Measurements from ENCODE around the gene TTC27.
"Not testable (repeated sequence)": the region's sequence is repeated elsewhere in the genome, so short reads cannot be mapped to it uniquely, and the experiment has no call there.

Gene TTC27

GRCh38 chr2:32864334-32865111 lies 236.7 kb downstream of the TTC27 start:
- DNase-seq (ENCODE audit: low read depth in 1 of 2, low spot score in 1 of 2), result no peak
- no peak for TF ChIP-seq JUND (IDR thresholded peaks at IDR 0.05; ENCODE audit: low read depth)
- in situ Hi-C loops (cut with HindIII; ENCODE audit: low pct_unique_long_range_greater_than_20kb, low sequenced_read_pairs), result no loop called here

- DNase-seq (ENCODE audit: low read depth in 1 of 2, low spot score in 1 of 2), result no peak
- in situ Hi-C loops (cut with HindIII; ENCODE audit: low pct_unique_long_range_greater_than_20kb, low sequenced_read_pairs), result no loop called here
- no peak for TF ChIP-seq JUND (IDR thresholded peaks at IDR 0.05; ENCODE audit: low read depth)
Observed at GRCh38 chr2:32865399-32866068, 237.7 kb downstream of the TTC27 start.

GRCh38 chr2:32866462-32866861 lies 238.6 kb downstream of the TTC27 start:
- in situ Hi-C loops (cut with HindIII; ENCODE audit: low pct_unique_long_range_greater_than_20kb, low sequenced_read_pairs); DNase-seq (ENCODE audit: low read depth in 1 of 2, low spot score in 1 of 2): not testable (repeated sequence)
